Measurements from ENCODE around the gene ISL2. TPM values are rescaled to one million over a fixed set of nuclear protein-coding genes. Genes with fewer than 3 reads are reported as not detected.

ISL2 gene
- total and polyA plus RNA-seq, 9 of the 15 experiments (the other 6 are each of a cell fraction or from before 2014, with no cell fraction given): 0.15 to 23.7 (median 4.0) TPM

DNA sequence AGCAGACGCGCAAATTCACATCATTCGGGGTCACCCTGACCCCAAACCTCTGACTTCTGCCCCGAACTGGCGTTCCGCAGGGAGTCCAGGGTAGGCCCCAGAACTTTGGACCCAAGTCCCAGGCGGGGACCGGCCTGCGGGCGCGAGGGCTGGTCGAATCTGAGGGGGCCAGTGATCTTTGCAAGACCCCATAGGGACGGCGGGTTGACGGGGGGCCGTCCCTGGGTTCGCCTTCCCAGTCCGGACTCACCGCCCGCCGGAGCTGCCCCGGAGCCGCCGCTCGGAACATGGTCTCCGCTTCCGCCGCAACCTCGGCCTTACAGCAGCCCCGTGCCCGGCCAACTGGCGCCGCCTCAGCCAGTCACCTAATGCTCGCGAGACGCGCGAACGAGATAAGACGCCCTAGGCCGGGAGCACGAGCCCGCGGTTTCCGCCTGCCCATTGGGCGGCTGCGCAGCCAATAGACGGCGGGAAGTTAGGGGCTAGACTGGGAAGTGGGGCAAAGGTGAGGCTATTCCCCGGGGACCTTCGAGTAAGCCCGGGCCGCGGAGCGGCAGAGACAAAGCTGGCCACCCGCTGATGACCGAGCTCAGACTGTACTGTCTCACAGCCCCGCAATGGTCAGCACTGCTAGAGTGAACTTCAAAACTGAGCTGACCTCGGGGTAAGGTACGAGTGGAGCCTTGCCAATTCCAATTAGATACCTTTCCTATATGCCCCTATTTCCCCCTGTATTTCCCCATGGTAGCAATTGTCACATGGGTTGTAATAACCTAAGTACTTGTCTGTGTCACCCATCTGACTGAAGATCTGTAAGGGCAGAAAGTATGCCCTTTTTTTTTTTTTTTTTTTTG is 25.2 kb upstream of the ISL2 start, which contains the start of gene ETFA (continued):
- TF ChIP-seq PTRF (tag; IDR thresholded peaks at IDR 0.05) (no peak), TCF7L2 (IDR thresholded peaks at IDR 0.05; ENCODE audit: low read depth, low read length) (no peak), SMARCE1 (IDR thresholded peaks at IDR 0.05) (no peak; the same call in 1 of the 2 replicates), RFX7 (CRISPR knock-in tag; IDR thresholded peaks at IDR 0.05) (no peak), ZNF584 (CRISPR knock-in tag; IDR thresholded peaks at IDR 0.05; ENCODE audit: low read depth) (no peak), EZH2 (IDR thresholded peaks at IDR 0.05; ENCODE audit: borderline replicate concordance, low read depth, low read length) (no peak), NFXL1 (CRISPR knock-in tag; IDR thresholded peaks at IDR 0.05) (no peak), NELFE (IDR thresholded peaks at IDR 0.05; ENCODE audit: insufficient read depth, insufficient read length) (no peak), FOXM1 (IDR thresholded peaks at IDR 0.05; ENCODE audit: low read depth) (no peak), FOXM1 (CRISPR knock-in tag; IDR thresholded peaks at IDR 0.05; ENCODE audit: low read depth) (no peak), ZNF197 (CRISPR knock-in tag; IDR thresholded peaks at IDR 0.05; ENCODE audit: low read depth) (no peak), CBFA2T2 (conservative IDR thresholded peaks at IDR 0.05) (no peak), FIP1L1 (IDR thresholded peaks at IDR 0.05; ENCODE audit: low read depth, low read length, poor library complexity, severe bottlenecking) (peak; percentile 77), ZSCAN29 (IDR thresholded peaks at IDR 0.05) (no peak; the same call in 1 of the 2 replicates), BRD9 (IDR thresholded peaks at IDR 0.05; ENCODE audit: low read depth, partially characterized antibody) (peak; percentile 34), KHSRP (IDR thresholded peaks at IDR 0.05) (no peak), NONO (IDR thresholded peaks at IDR 0.05; ENCODE audit: low read depth in 2 of 2, low read length in 1 of 2) (peak in 1 of 2 experiments; percentile 91; a peak in 2 of 4 replicates), TSC22D4 (tag; IDR thresholded peaks at IDR 0.05) (no peak), ZNF165 (CRISPR knock-in tag; IDR thresholded peaks at IDR 0.05; ENCODE audit: borderline replicate concordance) (no peak), RAD51 (IDR thresholded peaks at IDR 0.05; ENCODE audit: borderline replicate concordance, low read depth) (peak; percentile 65; the same call in 1 of the 2 replicates)
- TF ChIP-seq, protein P1, sequence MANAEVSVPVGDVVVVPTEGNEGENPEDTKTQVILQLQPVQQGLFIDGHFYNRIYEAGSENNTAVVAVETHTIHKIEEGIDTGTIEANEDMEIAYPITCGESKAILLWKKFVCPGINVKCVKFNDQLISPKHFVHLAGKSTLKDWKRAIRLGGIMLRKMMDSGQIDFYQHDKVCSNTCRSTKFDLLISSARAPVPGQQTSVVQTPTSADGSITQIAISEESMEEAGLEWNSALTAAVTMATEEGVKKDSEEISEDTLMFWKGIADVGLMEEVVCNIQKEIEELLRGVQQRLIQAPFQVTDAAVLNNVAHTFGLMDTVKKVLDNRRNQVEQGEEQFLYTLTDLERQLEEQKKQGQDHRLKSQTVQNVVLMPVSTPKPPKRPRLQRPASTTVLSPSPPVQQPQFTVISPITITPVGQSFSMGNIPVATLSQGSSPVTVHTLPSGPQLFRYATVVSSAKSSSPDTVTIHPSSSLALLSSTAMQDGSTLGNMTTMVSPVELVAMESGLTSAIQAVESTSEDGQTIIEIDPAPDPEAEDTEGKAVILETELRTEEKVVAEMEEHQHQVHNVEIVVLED (CRISPR knock-in tag; IDR thresholded peaks at IDR 0.05): no peak
- TF ChIP-seq, protein P2, sequence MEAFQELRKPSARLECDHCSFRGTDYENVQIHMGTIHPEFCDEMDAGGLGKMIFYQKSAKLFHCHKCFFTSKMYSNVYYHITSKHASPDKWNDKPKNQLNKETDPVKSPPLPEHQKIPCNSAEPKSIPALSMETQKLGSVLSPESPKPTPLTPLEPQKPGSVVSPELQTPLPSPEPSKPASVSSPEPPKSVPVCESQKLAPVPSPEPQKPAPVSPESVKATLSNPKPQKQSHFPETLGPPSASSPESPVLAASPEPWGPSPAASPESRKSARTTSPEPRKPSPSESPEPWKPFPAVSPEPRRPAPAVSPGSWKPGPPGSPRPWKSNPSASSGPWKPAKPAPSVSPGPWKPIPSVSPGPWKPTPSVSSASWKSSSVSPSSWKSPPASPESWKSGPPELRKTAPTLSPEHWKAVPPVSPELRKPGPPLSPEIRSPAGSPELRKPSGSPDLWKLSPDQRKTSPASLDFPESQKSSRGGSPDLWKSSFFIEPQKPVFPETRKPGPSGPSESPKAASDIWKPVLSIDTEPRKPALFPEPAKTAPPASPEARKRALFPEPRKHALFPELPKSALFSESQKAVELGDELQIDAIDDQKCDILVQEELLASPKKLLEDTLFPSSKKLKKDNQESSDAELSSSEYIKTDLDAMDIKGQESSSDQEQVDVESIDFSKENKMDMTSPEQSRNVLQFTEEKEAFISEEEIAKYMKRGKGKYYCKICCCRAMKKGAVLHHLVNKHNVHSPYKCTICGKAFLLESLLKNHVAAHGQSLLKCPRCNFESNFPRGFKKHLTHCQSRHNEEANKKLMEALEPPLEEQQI (IDR thresholded peaks at IDR 0.05): peak; percentile 56; the same call in 1 of the 2 replicates
- TF ChIP-seq, protein P3, sequence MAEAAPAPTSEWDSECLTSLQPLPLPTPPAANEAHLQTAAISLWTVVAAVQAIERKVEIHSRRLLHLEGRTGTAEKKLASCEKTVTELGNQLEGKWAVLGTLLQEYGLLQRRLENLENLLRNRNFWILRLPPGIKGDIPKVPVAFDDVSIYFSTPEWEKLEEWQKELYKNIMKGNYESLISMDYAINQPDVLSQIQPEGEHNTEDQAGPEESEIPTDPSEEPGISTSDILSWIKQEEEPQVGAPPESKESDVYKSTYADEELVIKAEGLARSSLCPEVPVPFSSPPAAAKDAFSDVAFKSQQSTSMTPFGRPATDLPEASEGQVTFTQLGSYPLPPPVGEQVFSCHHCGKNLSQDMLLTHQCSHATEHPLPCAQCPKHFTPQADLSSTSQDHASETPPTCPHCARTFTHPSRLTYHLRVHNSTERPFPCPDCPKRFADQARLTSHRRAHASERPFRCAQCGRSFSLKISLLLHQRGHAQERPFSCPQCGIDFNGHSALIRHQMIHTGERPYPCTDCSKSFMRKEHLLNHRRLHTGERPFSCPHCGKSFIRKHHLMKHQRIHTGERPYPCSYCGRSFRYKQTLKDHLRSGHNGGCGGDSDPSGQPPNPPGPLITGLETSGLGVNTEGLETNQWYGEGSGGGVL (CRISPR knock-in tag; IDR thresholded peaks at IDR 0.05): no peak
